Inferior parietal cortex (tissue), 1 donor: ENCODE results near the gene ATP8A1.

Experiments
- DNase-seq: peaks from one replicate; pipeline ENCODE4 v3.0.0-alpha.2; 2016; ENCODE audit errors: extremely low spot score

The ATP8A1 gene

GRCh38 chr4:42364266-42365053 is 292.4 kb downstream of the ATP8A1 start:
- no peak for DNase-seq

GRCh38 chr4:42363614-42364013 is 293.3 kb downstream of the ATP8A1 start:
- no peak for DNase-seq

- DNase-seq, result no peak
These were observed 294.3 kb downstream of the ATP8A1 start for GRCh38 chr4:42362591-42362990.

GRCh38 chr4:42361456-42361855 is 295.4 kb downstream of the ATP8A1 start:
- DNase-seq, result no peak

- no peak for DNase-seq
These were observed 296.6 kb downstream of the ATP8A1 start for GRCh38 chr4:42360256-42360669.

GRCh38 chr4:42359711-42360110 is 297.2 kb downstream of the ATP8A1 start:
- DNase-seq, result no peak
